Esophagus muscularis mucosa (tissue), 4 donors: ENCODE results near the gene FNTB. TPM values are rescaled to one million over a fixed set of nuclear protein-coding genes. Genes with fewer than 3 reads are reported as not detected.

Experiments used
- DNase-seq: peaks from one replicate; pipeline ENCODE4 v3.0.0-alpha.2; 2017; ENCODE audit errors: extremely low spot score
- H3K27ac ChIP-seq, 4 donors: fragments of 200-600 bp; sonication (generic); replicated peaks in 1 of 4; 1 replicate in 3 of 4; 2 replicates in 1 of 4; pipeline ENCODE4 v1.5.1; 2016 to 2019; ENCODE audit warnings: mild to moderate bottlenecking in 1 of 4
- H3K27me3 ChIP-seq, 4 donors: fragments of 200-600 bp; sonication (generic); one replicate each; pipeline versions ENCODE4 v1.5.1 to v1.6.0; 2016 to 2019
- H3K36me3 ChIP-seq, 4 donors: fragments of 200-600 bp; sonication (generic); one replicate each; pipeline ENCODE4 v1.5.1; 2016 to 2019
- H3K4me1 ChIP-seq, 4 donors: fragments of 200-600 bp; sonication (generic); one replicate each; pipeline ENCODE4 v1.5.1; 2016 to 2019
- H3K4me3 ChIP-seq, 4 donors: fragments of 200-600 bp; sonication (generic); 1 replicate in 2 of 4; 2 replicates in 2 of 4; pipeline ENCODE4 v1.5.1; 2016 to 2019; ENCODE audit warnings: mild to moderate bottlenecking in 4 of 4, moderate library complexity in 1 of 4
- H3K9me3 ChIP-seq, 4 donors: fragments of 200-600 bp; sonication (generic); 1 replicate in 3 of 4; 2 replicates in 1 of 4; pipeline ENCODE4 v1.5.1; 2016 to 2019
- EP300 ChIP-seq: sonication (generic); formaldehyde crosslinking; IDR thresholded peaks from one replicate; pipeline ENCODE4 v1.6.1; 2017; ENCODE audit warnings: antibody characterized with exemption
- POLR2A ChIP-seq: fragments of 450-650 bp; IDR thresholded peaks from one replicate; pipeline ENCODE4 v1.6.1; 2017; ENCODE audit warnings: antibody characterized with exemption, moderate library complexity, mild to moderate bottlenecking, low read depth
- POLR2AphosphoS5 ChIP-seq, 2 donors: sonication (generic); formaldehyde crosslinking; IDR thresholded peaks; one replicate each; pipeline ENCODE4 v1.6.1; 2017; ENCODE audit warnings: antibody characterized with exemption in 2 of 2
- WGBS: methylation state at CpG from one replicate; pipeline ENCODE4 v1.1.5; 2018; 5-methylcytosine and 5-hydroxymethylcytosine counted together
- intact Hi-C: fragments of 100-400 bp; cut with DNase I; formaldehyde crosslinking; loops from one replicate; pipeline ENCODE4 v1.15.1; 2023
- total RNA-seq, 4 donors: library from RNA; depleted of rRNA; stranded (reverse); fragments of >200 nt; gene quantifications; one replicate each; pipeline versions ENCODE4 v1.1.0 to v1.2.1, GENCODE V29; 2016
- TF ChIP-seq, protein P1 (sequence below), 3 experiments: fragments of 200-600 bp in 2 of 3; fragments of 450-650 bp in 1 of 3; sonication (generic) in 2 of 3; IDR thresholded peaks; one replicate each; pipeline ENCODE4 v1.5.1; 2017 to 2019; ENCODE audit warnings: antibody characterized with exemption in 3 of 3, mild to moderate bottlenecking in 2 of 3, moderate library complexity in 1 of 3

FNTB gene, protein sequence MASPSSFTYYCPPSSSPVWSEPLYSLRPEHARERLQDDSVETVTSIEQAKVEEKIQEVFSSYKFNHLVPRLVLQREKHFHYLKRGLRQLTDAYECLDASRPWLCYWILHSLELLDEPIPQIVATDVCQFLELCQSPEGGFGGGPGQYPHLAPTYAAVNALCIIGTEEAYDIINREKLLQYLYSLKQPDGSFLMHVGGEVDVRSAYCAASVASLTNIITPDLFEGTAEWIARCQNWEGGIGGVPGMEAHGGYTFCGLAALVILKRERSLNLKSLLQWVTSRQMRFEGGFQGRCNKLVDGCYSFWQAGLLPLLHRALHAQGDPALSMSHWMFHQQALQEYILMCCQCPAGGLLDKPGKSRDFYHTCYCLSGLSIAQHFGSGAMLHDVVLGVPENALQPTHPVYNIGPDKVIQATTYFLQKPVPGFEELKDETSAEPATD
- 10 to 100 TPM; 10.3 to 20.7 (median 15.5) TPM for total RNA-seq

DNA sequence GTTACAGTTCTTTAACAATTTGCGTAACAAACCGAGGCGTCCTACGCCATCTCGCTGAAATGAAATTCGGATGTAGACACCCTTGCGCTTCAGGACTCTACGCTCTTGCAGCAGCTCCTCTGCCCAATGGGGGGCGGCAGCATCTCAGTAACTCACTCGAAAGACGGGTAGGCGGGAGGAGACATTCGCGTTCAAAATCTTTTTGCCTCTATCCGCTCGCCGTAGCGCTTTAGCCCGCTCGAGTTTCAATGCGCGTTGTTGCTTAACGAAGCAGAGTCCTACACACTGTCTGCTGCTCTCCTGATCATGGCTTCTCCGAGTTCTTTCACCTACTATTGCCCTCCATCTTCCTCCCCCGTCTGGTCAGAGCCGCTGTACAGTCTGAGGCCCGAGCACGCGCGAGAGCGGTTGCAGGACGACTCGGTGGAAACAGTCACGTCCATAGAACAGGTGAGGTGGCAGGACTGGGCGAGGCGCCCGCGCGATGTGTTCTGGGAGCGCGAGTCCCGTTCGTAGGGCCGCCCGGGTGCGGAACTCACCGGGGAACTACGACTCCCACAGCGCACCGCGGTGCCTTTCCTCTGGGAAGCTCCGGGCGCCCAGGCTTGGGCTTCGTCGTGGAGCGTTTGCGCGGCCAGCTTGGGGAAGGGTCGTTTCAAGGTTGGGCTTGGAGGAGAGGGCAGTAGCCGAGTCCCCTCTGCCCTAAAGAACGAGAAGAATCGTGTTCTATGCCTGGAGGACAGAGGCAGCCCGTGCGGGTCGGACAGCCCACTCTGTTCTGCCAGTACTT, at the start of gene FNTB:
Gene FNTB, plus strand, starts transcription at position 248 of the 790 bp plus-strand sequence. Its CDS starts 59 bp downstream, at position 307.
- under 1% methylated on average over 60 of the region's 65 CpGs for WGBS
- peaks cover 9 to 39% (median 29%) of the 10 kb centered on the region in 4 donors for H3K4me1 ChIP-seq
- H3K36me3 ChIP-seq, result no peaks in the 10 kb centered on the region
- peak within 1 kb of the TSS; percentile 79 to 89 (median 87) for H3K27ac ChIP-seq
- intact Hi-C loops, result loop anchor here (1.0 to 10.0 kb wide), 4 partner anchors 34 to 838 kb away; partner anchors contain the start of genes FUT8 and MAX
- no peak for TF ChIP-seq POLR2A
- no peak for TF ChIP-seq EP300
- peak; percentile 76 to 85 for TF ChIP-seq POLR2AphosphoS5 (IDR thresholded peaks at IDR 0.05)
- TF ChIP-seq, protein P1, sequence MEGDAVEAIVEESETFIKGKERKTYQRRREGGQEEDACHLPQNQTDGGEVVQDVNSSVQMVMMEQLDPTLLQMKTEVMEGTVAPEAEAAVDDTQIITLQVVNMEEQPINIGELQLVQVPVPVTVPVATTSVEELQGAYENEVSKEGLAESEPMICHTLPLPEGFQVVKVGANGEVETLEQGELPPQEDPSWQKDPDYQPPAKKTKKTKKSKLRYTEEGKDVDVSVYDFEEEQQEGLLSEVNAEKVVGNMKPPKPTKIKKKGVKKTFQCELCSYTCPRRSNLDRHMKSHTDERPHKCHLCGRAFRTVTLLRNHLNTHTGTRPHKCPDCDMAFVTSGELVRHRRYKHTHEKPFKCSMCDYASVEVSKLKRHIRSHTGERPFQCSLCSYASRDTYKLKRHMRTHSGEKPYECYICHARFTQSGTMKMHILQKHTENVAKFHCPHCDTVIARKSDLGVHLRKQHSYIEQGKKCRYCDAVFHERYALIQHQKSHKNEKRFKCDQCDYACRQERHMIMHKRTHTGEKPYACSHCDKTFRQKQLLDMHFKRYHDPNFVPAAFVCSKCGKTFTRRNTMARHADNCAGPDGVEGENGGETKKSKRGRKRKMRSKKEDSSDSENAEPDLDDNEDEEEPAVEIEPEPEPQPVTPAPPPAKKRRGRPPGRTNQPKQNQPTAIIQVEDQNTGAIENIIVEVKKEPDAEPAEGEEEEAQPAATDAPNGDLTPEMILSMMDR (IDR thresholded peaks at IDR 0.05), result peak; percentile 79 to 90 (median 82)
- peak; percentile 98 for DNase-seq
- H3K27me3 ChIP-seq, result no peaks in the 10 kb centered on the region
- peak within 1 kb of the TSS; percentile 66 to 86 (median 72) for H3K4me3 ChIP-seq
- H3K9me3 ChIP-seq, result no peaks in the 10 kb centered on the region

DNA sequence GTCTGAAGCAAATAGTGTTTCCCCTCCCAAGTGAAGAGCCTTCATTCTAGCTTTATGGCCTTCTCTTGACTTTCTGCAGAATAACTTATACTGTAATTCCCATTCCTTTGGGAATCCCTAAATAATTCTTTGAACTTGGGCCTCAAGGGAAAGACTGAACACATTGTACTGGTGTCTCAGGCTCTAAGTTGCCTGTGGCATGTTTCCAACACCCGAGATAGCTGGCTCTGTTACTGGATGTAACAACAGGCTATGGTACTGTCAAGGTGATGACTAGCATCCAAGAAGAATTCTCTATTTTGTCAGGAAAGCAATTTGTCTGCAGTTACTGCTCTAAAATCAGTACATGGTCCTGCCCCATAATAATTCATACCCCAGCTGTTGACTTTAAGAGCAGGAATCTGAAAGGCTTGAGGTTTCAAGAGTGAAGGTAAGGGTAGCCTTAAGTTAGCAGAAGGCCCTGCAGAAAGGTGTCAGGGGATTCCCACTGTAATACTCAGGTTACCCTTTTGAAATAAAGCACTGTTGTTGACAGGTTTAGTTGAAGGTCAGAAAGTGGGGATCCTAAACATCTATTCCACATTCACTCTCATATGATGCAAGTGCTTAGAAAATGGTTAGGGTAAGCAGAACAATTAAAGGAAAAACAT, 49.4 kb upstream of the FNTB start:
- Histone ChIP-seq H3K4me3 (no peak overlapping the region), H3K4me1 (peaks cover 19 to 38% (median 36%) of the 10 kb centered on the region in 4 donors), H3K27me3 (no peaks in the 10 kb centered on the region), H3K27ac (peak overlapping the region in 3 of 4 donors; percentile 2 to 52 (median 37)), H3K9me3 (no peaks in the 10 kb centered on the region), H3K36me3 (peaks cover 5 to 57% (median 33%) of the 10 kb centered on the region in 4 donors)
- TF ChIP-seq EP300, result no peak
- no peak for TF ChIP-seq POLR2AphosphoS5 (IDR thresholded peaks at IDR 0.05)
- TF ChIP-seq POLR2A, result no peak
- TF ChIP-seq, protein P1 (IDR thresholded peaks at IDR 0.05), result no peak
- DNase-seq, result peak; percentile 60
- WGBS, result 18% methylated on average over 1 of the region's 1 CpG
- intact Hi-C loops, result loop anchor here (5.0 kb wide), 1 partner anchor 115 kb away; no protein-coding TSS in a partner anchor

DNA sequence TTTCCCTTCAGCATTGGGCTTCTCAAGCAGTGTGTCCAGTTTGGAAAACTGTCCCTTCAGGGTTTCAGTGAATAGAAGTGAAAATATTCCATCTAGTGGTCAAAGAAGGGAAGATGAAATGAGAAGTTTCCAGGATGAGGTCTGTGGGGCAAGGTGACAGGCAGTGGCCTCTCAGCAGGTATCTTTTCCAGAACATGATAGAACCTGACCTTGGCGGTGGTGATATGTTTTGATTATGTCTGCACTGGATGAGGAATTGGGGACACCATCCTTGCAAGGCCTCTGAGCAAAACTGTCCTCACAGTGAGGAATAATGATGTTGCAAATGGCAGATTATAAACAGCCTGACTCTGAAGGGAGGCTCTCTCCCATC, 48.9 kb upstream of the FNTB start:
- Histone ChIP-seq H3K27ac (peak overlapping the region in 1 of 4 donors; percentile 52), H3K4me1 (peaks cover 19 to 38% (median 36%) of the 10 kb centered on the region in 4 donors), H3K36me3 (peaks cover 5 to 55% (median 30%) of the 10 kb centered on the region in 4 donors), H3K4me3 (no peak overlapping the region), H3K27me3 (no peaks in the 10 kb centered on the region), H3K9me3 (no peaks in the 10 kb centered on the region)
- DNase-seq, result peak; percentile 7
- intact Hi-C loops, result loop anchor here (5.0 kb wide), 1 partner anchor 116 kb away; no protein-coding TSS in a partner anchor
- 94% methylated on average over 1 of the region's 1 CpG for WGBS
- TF ChIP-seq, protein P1 (IDR thresholded peaks at IDR 0.05), result peak; percentile 18 to 43 (median 23)
- no peak for TF ChIP-seq POLR2A

DNA sequence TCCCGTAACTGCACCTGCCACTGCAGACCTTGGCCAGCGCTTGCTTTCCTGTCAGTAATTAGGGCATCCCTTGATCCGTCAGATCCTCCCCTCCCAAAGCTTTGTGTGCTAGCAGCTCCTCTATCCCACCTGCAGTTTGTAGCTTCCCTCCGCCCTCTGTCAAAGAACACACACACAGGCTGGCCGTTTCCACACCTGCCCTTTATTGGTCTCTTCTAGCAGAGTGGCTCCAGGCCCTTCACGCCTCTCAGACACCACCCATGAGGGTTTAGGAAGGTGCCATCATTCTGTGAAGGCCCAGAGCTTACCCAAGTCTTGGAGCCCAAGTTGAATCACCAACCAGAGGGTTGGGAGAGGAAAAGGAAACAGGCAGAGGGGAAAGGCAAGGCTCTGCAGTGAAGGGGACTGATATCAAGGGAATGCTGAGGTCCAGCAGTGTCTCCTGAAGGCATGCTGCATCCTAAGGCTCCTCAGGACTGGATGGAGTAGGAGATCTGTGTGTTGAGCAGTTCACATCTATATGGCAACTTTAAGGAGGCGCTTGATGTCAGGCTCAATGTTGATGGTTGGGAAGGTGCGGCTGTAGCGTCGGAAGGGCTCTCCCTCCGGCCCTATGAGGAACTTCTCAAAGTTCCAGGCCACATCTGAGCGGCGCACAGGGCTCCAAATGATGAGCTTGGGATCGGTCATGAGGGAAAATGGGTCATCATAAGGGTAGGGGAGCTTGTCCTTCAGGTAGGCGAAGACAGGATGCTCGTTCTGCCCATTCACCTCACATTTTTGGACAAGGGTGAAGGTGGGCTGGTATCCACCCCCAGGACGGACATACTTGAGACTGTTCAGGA, 47.5 kb upstream of the FNTB start:
- WGBS, result 95% methylated on average over 17 of the region's 17 CpGs
- no peak overlapping the region for H3K27ac ChIP-seq
- no peak overlapping the region for H3K4me3 ChIP-seq
- intact Hi-C loops, result loop anchor here (5.0 kb wide), 1 partner anchor 117 kb away; no protein-coding TSS in a partner anchor
- H3K4me1 ChIP-seq, result peaks cover 19 to 38% (median 34%) of the 10 kb centered on the region in 4 donors
- H3K36me3 ChIP-seq, result peaks cover 3 to 53% (median 30%) of the 10 kb centered on the region in 4 donors
- TF ChIP-seq EP300 (no peak), POLR2AphosphoS5 (IDR thresholded peaks at IDR 0.05) (no peak), POLR2A (no peak)
- TF ChIP-seq, protein P1 (IDR thresholded peaks at IDR 0.05), result no peak
- H3K9me3 ChIP-seq, result no peaks in the 10 kb centered on the region
- DNase-seq, result peak; percentile 88
- no peaks in the 10 kb centered on the region for H3K27me3 ChIP-seq
